ENCODE data around the gene ERCC1.
A peak's percentile ranks its signal among the peaks of the same experiment; 100 is the strongest.

ERCC1 gene

GRCh38 chr19:45421947-45422498 lies 1.7 kb downstream of the ERCC1 start:
- H3K36me3 ChIP-seq (ENCODE audit: low read length) = no peaks in the 10 kb centered on the region
- no peaks in the 10 kb centered on the region for H3K9me3 ChIP-seq (ENCODE audit: insufficient read depth, low read length)
- peak overlapping the region; percentile 91 for H3K4me2 ChIP-seq (ENCODE audit: low read depth, low read length, poor library complexity, severe bottlenecking)
- H3K27me3 ChIP-seq (ENCODE audit: low read length) = no peaks in the 10 kb centered on the region
- TF ChIP-seq EZH2phosphoT487 (conservative IDR thresholded peaks at IDR 0.05; ENCODE audit: low read length) = no peak
- TF ChIP-seq CTCF (IDR thresholded peaks at IDR 0.05; ENCODE audit: insufficient read depth, low read length, poor library complexity, severe bottlenecking) = no peak
- H4K20me1 ChIP-seq (ENCODE audit: low read depth, low read length) = no peaks in the 10 kb centered on the region
- no peak overlapping the region for H3K27ac ChIP-seq (ENCODE audit: low read depth, low read length)
- H2AFZ ChIP-seq (ENCODE audit: low read depth, low read length, severe bottlenecking) = no peak overlapping the region
- no peak overlapping the region; the same call in 1 of the 2 replicates for H3K9ac ChIP-seq (ENCODE audit: low read length)
- no peaks in the 10 kb centered on the region for H3K79me2 ChIP-seq (ENCODE audit: insufficient read depth, low read length)
- H3K9me2 ChIP-seq (replicated peaks; ENCODE audit: insufficient read depth, low read length) = no peaks in the 10 kb centered on the region
- H3F3A ChIP-seq (ENCODE audit: insufficient read depth) = peaks cover 16% of the 10 kb centered on the region
- H3K4me3 ChIP-seq (ENCODE audit: insufficient read depth, low read length, poor library complexity, severe bottlenecking) = no peak overlapping the region

GRCh38 chr19:45420871-45421270 lies 2.8 kb downstream of the ERCC1 start:
- H3K79me2 ChIP-seq (ENCODE audit: insufficient read depth, low read length) = no peaks in the 10 kb centered on the region
- no peak overlapping the region for H3K4me2 ChIP-seq (ENCODE audit: low read depth, low read length, poor library complexity, severe bottlenecking)
- no peak overlapping the region for H3K4me3 ChIP-seq (ENCODE audit: insufficient read depth, low read length, poor library complexity, severe bottlenecking)
- no peak overlapping the region; the same call in 1 of the 2 replicates for H3K27ac ChIP-seq (ENCODE audit: low read depth, low read length)
- H3K9me3 ChIP-seq (ENCODE audit: insufficient read depth, low read length) = no peaks in the 10 kb centered on the region
- peaks cover 15% of the 10 kb centered on the region for H3F3A ChIP-seq (ENCODE audit: insufficient read depth)
- H2AFZ ChIP-seq (ENCODE audit: low read depth, low read length, severe bottlenecking) = no peak overlapping the region
- H4K20me1 ChIP-seq (ENCODE audit: low read depth, low read length) = no peaks in the 10 kb centered on the region
- no peaks in the 10 kb centered on the region for H3K36me3 ChIP-seq (ENCODE audit: low read length)
- no peak overlapping the region for H3K9ac ChIP-seq (ENCODE audit: low read length)
- H3K9me2 ChIP-seq (replicated peaks; ENCODE audit: insufficient read depth, low read length) = no peaks in the 10 kb centered on the region
- H3K27me3 ChIP-seq (ENCODE audit: low read length) = no peaks in the 10 kb centered on the region
- TF ChIP-seq CTCF (IDR thresholded peaks at IDR 0.05; ENCODE audit: insufficient read depth, low read length, poor library complexity, severe bottlenecking) = no peak
- no peak for TF ChIP-seq EZH2phosphoT487 (conservative IDR thresholded peaks at IDR 0.05; ENCODE audit: low read length)

- Histone ChIP-seq H3K9me2 (replicated peaks; ENCODE audit: insufficient read depth, low read length) (no peaks in the 10 kb centered on the region), H2AFZ (ENCODE audit: low read depth, low read length, severe bottlenecking) (no peak overlapping the region), H3K79me2 (ENCODE audit: insufficient read depth, low read length) (no peaks in the 10 kb centered on the region), H3F3A (ENCODE audit: insufficient read depth) (peaks cover 15% of the 10 kb centered on the region), H4K20me1 (ENCODE audit: low read depth, low read length) (no peaks in the 10 kb centered on the region), H3K4me2 (ENCODE audit: low read depth, low read length, poor library complexity, severe bottlenecking) (peak overlapping the region; percentile 49), H3K27ac (ENCODE audit: low read depth, low read length) (peak overlapping the region; percentile 75), H3K27me3 (ENCODE audit: low read length) (no peaks in the 10 kb centered on the region), H3K9me3 (ENCODE audit: insufficient read depth, low read length) (no peaks in the 10 kb centered on the region), H3K36me3 (ENCODE audit: low read length) (no peaks in the 10 kb centered on the region), H3K4me3 (ENCODE audit: insufficient read depth, low read length, poor library complexity, severe bottlenecking) (no peak overlapping the region), H3K9ac (ENCODE audit: low read length) (no peak overlapping the region)
- TF ChIP-seq EZH2phosphoT487 (conservative IDR thresholded peaks at IDR 0.05; ENCODE audit: low read length) = no peak
- no peak for TF ChIP-seq CTCF (IDR thresholded peaks at IDR 0.05; ENCODE audit: insufficient read depth, low read length, poor library complexity, severe bottlenecking)
Measured at GRCh38 chr19:45420356-45420755, 3.4 kb downstream of the ERCC1 start.
